GM12891 (cell line): ENCODE results near the gene APOC1. TPM values are rescaled to one million over a fixed set of nuclear protein-coding genes. Genes with fewer than 3 reads are reported as not detected.

Experiments
- DNase-seq: peaks from one replicate; pipeline ENCODE4 v3.0.0; 2011; ENCODE audit warnings: low spot score; ENCODE audit not compliant: insufficient read length
- FAIRE-seq: peaks from 2 replicates; lab custom pipeline; 2011; peaks lifted over from hg19 to GRCh38; lab: Jason Lieb, UNC
- PAX5 ChIP-seq: IDR thresholded peaks from 2 replicates; pipeline ENCODE4 v1.6.1; 2011; ENCODE audit warnings: low read length, moderate library complexity, mild to moderate bottlenecking; ENCODE audit not compliant: insufficient read depth, severe bottlenecking
- POLR2A ChIP-seq: IDR thresholded peaks from 2 replicates; pipeline ENCODE4 v1.6.1; 2011; ENCODE audit warnings: low read depth, low read length, control low read depth
- POLR2AphosphoS5 ChIP-seq: IDR thresholded peaks from 2 replicates; pipeline ENCODE4 v1.6.1; 2011; ENCODE audit warnings: low read depth, low read length, control low read depth
- POU2F2 ChIP-seq: IDR thresholded peaks from 2 replicates; pipeline ENCODE4 v1.6.1; 2011; ENCODE audit warnings: low read depth, mild to moderate bottlenecking, control low read depth, low read length, moderate library complexity
- SPI1 ChIP-seq: IDR thresholded peaks from 2 replicates; pipeline ENCODE4 v1.6.1; 2011; ENCODE audit warnings: low read depth, low read length, control low read depth
- TAF1 ChIP-seq: IDR thresholded peaks from 2 replicates; pipeline ENCODE4 v1.6.1; 2011; ENCODE audit warnings: low read depth, low read length, control low read depth
- polyA plus RNA-seq: library from polyadenylated mRNA; unstranded; fragments of >200 nt; gene quantifications from one replicate; pipeline ENCODE4 v1.2.1, GENCODE V29; 2012; ENCODE audit warnings: low read depth, missing spikeins, inconsistent platforms; ENCODE audit not compliant: missing spikeins

APOC1 gene
- polyA plus RNA-seq, result 9.0 TPM

DNA sequence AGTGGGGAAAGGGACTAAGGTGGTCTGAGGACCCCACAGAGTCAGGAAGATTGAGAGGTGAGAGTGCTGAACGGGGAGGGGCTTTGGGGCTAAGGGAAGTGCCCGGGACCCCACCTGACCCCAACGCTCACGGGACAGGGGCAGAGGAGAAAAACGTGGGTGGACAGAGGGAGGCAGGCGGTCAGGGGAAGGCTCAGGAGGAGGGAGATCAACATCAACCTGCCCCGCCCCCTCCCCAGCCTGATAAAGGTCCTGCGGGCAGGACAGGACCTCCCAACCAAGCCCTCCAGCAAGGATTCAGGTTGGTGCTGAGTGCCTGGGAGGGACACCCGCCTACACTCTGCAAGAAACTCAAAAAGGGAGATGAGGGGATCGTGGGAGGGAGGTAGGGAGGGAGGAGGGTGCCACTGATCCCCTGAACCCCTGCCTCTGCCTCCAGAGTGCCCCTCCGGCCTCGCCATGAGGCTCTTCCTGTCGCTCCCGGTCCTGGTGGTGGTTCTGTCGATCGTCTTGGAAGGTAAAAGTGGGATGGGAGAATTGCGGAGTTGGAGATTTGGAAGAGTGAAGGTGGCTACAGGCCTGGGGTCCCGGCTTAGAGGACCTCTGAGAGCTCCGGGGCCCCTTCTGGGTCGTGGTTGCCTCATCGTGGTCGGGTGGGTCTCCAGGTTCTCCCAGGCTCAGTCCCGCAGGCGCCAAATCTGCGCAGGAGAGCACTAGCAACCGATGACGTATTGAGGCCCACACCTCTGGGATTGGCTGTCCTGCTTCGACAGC is at the start of gene APOC1:
Gene APOC1, plus strand, starts transcription at position 176 of the 774 bp plus-strand sequence. Its CDS starts 284 bp downstream, at position 460.
- peak; percentile 92 for FAIRE-seq
- DNase-seq, result peak; percentile 90

DNA sequence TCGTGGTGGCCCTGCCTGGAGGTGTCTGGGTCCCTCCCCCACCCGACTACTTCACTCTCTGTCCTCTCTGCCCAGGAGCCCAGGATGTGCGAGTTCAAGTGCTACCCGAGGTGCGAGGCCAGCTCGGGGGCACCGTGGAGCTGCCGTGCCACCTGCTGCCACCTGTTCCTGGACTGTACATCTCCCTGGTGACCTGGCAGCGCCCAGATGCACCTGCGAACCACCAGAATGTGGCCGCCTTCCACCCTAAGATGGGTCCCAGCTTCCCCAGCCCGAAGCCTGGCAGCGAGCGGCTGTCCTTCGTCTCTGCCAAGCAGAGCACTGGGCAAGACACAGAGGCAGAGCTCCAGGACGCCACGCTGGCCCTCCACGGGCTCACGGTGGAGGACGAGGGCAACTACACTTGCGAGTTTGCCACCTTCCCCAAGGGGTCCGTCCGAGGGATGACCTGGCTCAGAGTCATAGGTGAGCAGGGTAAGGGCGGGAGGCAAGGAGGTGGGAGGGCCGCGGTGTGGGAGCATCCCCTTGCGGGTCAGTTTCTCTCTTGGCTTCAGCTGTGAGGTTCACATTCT is 49.1 kb upstream of the APOC1 start:
- no peak for DNase-seq
- no peak for TF ChIP-seq SPI1
- no peak for TF ChIP-seq PAX5
- no peak for TF ChIP-seq POLR2A
- TF ChIP-seq POU2F2, result no peak
- TF ChIP-seq POLR2AphosphoS5, result no peak
- no peak for TF ChIP-seq TAF1
- FAIRE-seq, result no peak

DNA sequence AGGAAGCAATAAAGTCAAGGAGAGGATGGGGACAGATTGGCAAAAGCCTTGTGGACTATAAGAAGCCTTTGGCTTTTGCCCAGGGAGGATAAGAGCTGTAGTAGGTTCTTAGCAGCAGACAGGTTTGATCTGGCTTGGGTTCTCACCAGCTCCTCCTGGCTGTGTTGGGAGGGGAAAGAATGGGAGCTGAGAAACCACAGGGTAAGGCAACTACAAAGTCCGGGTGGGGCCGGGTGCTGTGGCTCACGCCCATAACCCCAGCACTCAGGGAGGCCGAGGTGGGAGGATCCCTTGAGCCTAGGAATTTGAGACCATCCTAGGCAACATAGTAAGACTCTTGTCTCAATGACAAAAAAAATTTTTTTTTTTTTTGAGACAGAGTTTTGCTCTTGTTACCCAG is 47.7 kb upstream of the APOC1 start:
- FAIRE-seq, result no peak
- TF ChIP-seq TAF1 (no peak), POU2F2 (no peak), POLR2AphosphoS5 (no peak), SPI1 (no peak), POLR2A (no peak), PAX5 (no peak)
- no peak for DNase-seq

DNA sequence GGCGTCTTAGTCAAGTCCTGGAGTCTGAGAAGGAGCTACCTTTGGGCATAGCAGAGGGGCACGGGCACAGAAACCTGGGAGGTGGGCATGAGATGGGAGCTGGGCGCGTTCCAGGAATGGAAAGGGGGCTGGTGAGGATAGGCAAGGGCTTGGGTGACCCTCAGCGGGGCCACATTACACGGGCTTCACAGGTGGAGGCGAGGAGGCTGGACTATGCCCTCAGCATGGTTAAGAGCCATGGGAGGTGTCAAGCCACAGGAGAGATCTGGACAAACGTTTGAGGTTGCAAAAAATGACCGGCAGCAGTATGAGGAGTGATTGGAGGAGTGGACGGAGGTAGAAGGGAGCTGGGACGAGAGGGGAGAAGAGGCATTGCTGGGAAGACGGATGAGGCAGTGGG is 46.8 kb upstream of the APOC1 start:
- no peak for TF ChIP-seq PAX5
- TF ChIP-seq POLR2A, result no peak
- no peak for TF ChIP-seq POLR2AphosphoS5
- no peak for TF ChIP-seq POU2F2
- TF ChIP-seq SPI1, result no peak
- no peak for TF ChIP-seq TAF1
- DNase-seq (no peak), FAIRE-seq (no peak)

GRCh38 chr19:44869733-44870470 is 44.5 kb upstream of the APOC1 start:
- FAIRE-seq (no peak), DNase-seq (no peak)
- TF ChIP-seq POU2F2 (no peak), POLR2AphosphoS5 (no peak), SPI1 (no peak), TAF1 (no peak), POLR2A (no peak)

- no peak for TF ChIP-seq TAF1
- TF ChIP-seq POLR2AphosphoS5, result no peak
- TF ChIP-seq POLR2A, result no peak
- no peak for TF ChIP-seq SPI1
- no peak for TF ChIP-seq POU2F2
- TF ChIP-seq PAX5, result no peak
- DNase-seq, result no peak
Observed at GRCh38 chr19:44871809-44872208, 42.6 kb upstream of the APOC1 start.

GRCh38 chr19:44872661-44873060 is 41.7 kb upstream of the APOC1 start:
- no peak for TF ChIP-seq POLR2A
- no peak for TF ChIP-seq SPI1
- no peak for TF ChIP-seq PAX5
- TF ChIP-seq TAF1, result no peak
- no peak for TF ChIP-seq POLR2AphosphoS5
- no peak for FAIRE-seq
- no peak for DNase-seq

More at GRCh38 chr19:44871809-44872208, 42.6 kb upstream of the APOC1 start:
- no peak for FAIRE-seq

GRCh38 chr19:44874317-44874716 is 40.1 kb upstream of the APOC1 start:
- FAIRE-seq, result no peak
- TF ChIP-seq POU2F2 (no peak), POLR2AphosphoS5 (no peak), POLR2A (no peak), SPI1 (no peak), PAX5 (no peak), TAF1 (no peak)
- no peak for DNase-seq

DNA sequence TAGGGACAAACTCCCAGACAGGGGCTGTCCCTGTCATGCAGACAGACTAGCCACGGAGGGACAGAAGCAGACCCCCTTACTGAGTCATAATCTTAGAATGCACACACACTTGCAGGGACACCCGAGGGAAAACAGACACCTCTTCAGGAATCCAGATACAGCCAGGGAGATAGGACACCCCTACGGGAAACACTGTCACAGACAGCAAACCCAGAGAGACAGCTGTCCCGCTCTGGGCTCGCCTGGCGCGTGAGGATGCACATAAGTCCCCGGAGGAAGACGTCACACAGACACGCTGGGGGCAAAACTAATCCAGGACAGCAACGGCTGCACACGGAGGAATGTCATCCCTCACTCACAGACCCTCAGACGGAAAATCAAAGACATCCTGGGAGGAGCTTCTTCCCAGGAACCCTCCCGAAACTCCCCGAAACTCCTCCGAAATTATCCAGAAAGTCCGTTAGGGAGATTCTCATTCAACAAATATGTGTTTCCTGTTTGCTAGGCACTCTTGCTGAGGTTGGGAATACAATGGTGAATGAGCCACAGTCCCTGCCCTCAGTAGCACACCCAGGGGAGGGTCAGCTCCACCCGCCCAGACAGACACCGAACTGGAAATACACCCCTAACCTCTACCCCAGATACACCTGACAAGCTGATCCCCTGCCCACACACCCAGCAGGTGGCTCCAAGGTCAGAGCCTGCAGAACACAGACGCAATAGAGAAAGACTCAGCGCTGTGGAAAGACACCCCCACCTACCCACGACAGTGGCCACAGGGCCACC is 38.5 kb upstream of the APOC1 start:
- FAIRE-seq (no peak), DNase-seq (no peak)
- TF ChIP-seq POU2F2, result no peak
- TF ChIP-seq SPI1, result no peak
- TF ChIP-seq POLR2AphosphoS5, result no peak
- TF ChIP-seq PAX5, result no peak
- TF ChIP-seq TAF1, result no peak
- no peak for TF ChIP-seq POLR2A
